AG20443 (cell line): ENCODE results near the gene CFAP99.
A peak's percentile ranks its signal among the peaks of the same experiment; 100 is the strongest.
"Not testable (repeated sequence)": the region's sequence is repeated elsewhere in the genome, so short reads cannot be mapped to it uniquely, and the experiment has no call there.

ENCODE experiments used
- DNase-seq: peaks from one replicate; pipeline ENCODE4 v3.0.0; 2012; ENCODE audit warnings: low spot score, mixed read lengths

CFAP99 gene

DNA sequence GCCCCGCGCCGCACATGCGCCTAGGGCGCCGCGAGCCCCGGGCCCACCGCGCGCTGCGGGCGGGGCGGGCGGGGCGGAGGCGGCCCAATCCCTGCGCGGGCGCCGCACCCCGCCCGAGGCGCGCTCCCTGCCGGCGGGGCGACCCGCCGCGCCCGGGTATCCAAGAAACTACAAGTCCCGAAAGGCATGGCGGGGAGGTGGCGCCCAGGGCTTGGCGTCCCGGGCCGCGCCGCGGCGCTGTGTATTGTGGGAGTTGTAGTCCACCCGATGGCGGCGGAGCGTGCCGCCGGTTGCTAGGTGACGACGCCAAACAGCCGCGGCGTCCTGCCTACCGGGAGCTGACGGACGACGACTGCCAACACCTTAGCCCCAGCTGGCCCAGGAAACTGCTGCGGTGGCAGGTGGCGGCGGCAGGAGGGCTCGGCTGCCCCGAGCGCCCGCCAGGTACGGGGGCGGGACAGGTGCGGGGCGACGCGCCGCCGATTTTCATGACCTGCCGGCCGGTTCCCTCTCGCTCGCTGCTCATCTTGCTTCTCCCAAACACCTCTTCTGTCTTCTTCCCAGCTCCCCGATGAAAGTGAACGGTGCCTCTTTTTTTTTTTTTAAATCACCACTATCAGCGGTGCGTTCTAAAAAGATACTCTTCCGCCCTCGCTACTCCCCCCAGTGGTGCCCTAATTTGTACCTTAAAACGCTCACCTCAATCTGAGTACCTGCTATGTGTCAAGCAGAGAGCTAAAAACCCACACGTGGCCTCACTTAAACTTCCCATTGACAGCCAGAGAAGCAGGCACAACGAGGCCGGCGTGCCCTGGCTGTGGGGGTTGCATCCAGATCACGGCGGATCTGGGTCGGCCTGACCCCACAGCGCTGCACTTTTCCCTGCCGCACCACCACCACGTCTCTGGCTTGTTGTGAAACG lies at the start of gene CFAP99:
TSS of gene CFAP99 (plus strand) at position 306 of the 922 bp plus-strand sequence.
- peak; percentile 97 for DNase-seq

DNA sequence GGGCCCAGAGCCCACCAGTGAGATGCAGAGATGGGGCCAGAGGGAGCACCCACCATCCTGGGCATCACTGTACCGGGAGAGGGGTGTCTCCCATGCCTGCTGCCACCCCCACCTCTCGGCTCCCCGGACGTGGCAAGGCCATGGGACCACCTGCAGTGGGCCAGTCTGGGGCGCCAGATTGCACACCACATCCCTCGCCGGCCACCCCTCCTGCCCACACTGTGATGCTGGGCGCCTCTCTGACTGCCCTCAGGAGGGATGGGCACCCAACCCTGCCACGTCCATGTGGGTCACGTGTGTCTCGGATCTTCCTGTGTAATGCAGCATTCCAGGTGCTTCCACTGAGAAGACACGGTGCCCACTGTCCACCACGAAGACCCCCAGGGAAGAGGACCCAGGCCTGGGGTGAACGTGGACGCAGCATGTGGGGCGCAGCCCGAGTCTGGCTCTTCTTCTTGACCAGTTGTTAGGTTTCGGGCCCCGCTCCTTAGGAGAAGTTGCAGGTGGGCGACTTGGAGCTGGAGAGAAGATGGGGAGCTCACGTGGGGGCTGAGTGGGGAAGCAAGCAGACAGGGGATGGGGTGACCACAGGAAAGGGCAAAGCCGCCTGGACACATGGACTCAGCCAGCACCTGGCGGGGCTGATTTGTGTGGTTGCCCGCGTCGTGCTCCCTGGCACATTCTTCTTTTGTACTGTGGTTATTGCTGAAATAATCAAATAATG lies 48.0 kb upstream of the CFAP99 start:
- no peak for DNase-seq

DNA sequence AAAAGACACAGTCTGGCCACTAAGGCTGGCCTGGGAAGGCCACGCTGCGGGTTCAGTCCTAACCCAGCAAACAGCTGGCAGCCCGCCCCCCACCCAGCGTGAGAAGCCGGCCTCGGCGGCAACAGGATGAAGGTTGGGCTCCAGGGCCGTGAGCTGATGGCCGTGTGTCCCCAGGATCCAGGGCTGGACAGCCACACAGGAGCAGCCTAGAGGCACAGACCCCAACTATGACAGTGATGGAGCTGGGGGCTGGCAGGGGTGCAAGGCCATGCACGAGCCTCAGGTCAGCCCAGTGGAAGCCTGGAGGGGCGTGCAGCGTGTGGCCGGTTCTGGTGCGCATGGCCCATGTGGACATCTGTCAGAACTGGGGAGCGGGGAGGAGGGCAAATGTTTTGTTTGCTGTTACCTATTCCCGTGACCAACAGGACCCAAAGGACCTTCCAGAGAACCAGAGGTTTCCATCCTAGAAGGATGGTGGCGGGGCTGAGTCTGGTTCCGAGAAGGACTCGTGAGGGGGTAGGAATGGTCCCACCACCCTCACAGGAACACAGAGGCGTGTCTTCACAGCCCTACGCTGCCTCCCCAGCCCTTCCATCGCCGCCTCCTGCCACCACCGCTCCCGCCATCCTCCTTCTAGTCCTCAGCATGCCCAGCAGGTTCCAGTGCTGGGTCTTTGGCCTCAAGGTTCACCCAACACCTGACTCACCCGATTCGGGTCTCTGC lies 46.8 kb upstream of the CFAP99 start:
- DNase-seq: no peak

DNA sequence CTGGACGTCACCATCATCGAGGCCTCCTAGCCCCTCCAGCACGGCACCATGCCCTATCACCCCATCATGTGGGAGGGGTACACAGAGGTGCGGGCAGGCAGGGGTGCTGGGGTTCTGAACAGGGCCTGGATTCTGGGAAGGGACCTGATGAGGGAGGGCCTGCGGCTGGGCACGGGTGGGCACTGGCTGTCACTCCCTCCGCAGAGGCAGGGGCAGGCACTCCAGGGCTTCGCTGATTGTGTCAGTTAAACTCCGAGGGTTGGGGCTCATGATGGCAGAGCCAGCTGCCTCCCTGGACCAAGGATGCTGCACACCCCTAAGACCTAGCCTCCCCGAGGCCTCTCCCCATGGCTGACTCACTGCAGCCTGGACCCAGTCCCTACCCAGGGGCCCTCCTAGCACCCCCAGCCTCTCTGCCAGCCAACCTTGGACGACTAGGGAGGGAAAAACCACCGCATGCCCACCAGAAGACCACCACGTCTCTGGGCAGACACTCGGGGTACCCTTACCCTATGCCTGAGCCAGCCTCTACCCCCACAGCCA lies 46.2 kb upstream of the CFAP99 start:
- DNase-seq: no peak

DNA sequence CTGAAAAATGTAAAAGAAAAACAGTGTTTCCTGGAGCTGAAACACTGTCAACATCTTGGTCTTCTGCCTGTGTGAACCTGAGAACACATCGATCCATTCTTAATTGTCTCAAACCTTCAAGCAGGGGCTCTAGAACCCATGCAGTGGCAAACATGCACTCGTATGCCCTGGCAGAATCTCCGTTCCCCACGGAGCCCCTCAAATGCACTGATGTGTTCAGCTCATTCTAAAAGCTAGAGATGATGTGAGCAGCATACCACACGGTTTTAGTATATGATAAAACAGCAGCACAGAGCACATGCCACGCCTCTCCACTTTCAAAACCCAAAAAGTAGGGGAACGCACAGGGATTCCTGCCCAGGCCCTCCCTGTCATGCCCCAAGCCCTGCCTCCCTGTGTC lies 45.2 kb upstream of the CFAP99 start:
- no peak for DNase-seq

DNA sequence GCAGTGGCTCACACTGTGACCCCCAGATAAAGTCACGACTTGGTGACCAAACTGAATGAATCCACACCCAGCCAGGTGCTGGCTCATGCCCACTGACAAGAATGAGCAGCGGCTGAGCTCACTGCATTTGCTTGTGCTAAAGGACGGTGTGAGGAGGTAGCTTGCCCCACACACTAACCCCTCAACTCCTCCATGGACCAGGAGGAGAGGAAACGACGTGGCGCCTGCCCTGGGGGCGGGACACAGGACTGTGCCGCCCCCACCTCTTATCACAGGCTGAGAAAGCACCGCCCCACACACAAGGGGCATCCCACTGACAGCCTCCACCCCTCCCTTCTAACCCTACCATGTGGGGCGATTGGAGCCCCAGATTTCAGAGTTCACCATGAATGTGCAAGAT lies 43.3 kb upstream of the CFAP99 start:
- no peak for DNase-seq

DNA sequence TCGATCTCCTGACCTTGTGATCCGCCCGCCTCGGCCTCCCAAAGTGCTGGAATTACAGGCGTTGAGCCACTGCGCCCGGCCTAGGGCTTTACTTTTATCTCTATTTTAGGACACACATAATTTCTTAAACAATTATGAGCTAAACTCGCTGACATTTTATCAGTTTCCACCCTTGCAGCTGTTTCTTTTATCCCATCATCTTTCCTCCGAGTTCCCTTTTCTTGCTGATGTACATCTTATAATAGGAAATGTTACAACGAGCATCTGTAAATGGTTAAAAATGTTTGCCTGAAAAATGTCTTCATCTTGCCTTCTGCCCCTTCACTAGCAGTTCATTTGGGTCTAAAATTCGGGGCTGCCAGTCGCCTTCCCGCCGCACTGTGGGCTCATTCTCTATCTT lies 41.5 kb upstream of the CFAP99 start:
- DNase-seq: no peak

DNA sequence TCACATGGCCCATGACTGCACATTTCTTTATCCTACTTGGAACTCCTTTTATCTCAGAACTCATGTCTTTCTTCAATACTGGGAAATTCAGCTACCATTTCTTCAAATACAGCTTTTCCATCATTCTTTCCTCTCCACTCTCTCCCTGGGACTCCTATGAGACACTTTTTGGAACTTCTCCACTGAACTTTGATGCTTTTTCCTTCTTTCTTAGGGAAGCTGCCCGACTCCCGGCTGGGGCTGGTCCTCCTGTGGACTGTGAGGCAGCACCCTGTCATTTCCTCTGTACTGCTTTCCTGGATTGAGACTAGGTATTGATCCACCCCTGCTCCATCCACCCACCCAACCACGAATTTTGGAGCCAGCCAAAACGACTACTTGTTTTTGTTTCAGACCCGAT lies 40.4 kb upstream of the CFAP99 start:
- peak; percentile 52 for DNase-seq

DNA sequence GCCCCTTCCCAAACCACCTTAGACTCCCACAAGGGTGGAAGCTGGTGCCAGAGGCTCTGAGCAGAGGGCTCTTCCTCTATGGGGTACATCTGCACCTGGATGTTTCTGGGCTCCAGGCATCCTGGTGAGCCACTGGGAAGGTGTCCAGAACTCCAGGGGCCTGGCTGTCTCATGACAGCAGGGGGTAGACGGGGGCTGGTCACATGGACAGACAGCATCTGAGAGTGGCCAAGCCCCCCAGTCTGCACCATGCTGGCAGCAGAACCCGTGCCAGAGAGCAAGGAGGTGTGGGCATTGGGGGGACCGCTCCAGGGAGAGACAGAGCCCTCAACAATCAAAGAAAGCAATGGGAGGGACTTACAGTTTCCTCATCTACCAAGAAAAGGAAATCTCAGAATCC lies 39.9 kb upstream of the CFAP99 start:
- no peak for DNase-seq

DNA sequence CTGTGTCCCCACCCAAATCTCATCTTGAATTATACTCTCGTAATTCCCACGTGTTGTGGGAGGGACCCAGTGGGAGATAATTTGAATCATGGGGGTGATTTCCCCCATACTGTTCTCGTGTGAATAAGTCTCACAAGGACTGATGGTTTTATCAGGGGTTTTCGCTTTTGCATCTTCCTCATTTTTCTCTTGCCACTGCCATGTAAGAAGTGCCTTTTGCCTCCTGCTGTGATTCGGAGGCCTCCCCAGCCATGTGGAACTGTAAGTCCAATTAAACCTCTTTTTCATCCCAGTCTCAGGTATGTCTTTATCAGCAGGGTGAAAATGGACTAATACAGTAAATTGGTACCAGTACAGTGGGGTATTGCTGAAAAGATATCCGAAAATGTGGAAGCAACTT lies 38.2 kb upstream of the CFAP99 start:
- not testable (repeated sequence) for DNase-seq

DNA sequence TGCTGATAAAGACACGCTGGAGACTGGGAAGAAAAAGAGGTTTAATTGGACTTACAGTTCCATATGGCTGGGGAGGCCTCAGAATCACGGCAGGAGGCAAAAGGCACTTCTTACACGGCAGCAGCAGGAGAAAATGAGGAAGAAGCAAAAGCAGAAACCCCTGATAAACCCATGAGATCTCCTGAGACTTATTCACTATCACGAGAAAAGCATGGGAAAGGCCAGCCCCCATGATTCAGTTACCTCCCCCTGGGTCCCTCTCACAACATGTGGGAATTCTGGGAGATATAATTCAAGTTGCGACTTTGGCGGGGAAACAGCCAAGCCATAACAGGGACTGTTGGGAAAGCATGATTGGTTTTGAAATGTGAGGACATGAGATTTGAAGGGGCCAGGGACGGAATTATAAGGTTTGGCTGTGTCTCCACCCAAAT lies 36.0 kb upstream of the CFAP99 start:
- not testable (repeated sequence) for DNase-seq

DNA sequence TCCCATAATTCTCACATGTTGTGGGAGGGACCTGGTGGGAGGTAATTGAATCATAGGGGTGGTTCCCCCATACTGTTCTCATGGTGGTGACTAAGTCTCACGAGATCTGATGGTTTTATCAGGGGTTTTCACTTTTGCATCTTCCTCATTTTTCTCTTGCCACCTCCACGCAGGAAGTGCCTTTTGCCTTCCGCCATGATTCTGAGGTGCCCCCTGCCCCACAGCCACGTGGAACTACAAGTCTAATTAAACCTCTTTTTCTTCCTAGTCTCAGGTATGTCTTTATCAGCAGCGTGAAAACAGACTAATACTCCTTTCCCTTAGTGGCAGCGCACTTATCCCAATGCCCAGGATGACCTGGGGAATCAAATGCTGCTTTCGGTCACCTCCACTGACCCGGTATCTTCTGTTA lies 35.5 kb upstream of the CFAP99 start:
- DNase-seq: not testable (repeated sequence)

DNA sequence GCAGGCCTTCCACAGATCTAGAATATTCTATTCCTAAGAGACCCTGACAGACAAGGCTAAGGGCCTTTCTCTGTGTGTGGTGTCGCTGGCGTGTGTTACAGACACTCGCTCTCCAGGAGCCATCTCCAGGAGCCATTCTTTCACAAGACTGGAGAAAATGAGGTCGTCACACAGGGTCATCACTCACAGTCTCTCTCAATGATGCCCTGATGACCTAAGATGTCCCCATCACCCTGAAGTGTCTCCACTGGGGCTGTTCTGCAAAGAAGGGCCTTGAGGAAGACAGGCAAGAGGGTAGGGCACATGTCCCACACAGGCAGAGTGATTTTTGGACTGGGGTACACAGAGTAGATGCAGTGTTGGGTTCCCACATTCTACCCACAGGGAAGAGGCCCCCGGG lies 35.0 kb upstream of the CFAP99 start:
- no peak for DNase-seq

DNA sequence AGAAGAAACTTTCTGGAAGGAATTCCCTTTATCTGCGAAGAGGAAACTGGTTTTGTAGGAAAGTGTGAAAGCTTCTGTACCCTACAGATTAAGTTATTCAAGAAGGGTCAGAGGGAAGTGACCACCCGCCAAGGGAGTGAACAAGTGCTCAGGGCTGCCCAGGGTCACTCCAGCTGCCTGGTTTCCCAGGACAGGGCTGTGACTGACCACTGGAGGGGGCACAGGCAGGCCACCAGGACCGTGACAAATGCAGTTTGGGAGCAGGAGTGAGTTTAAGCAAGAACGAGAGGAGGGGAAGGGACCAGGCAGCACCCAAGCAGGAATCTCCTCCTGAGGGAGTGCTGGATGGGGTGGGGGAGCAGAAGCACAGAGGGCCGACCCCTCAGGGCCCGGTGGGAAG lies 34.5 kb upstream of the CFAP99 start:
- DNase-seq: no peak

DNA sequence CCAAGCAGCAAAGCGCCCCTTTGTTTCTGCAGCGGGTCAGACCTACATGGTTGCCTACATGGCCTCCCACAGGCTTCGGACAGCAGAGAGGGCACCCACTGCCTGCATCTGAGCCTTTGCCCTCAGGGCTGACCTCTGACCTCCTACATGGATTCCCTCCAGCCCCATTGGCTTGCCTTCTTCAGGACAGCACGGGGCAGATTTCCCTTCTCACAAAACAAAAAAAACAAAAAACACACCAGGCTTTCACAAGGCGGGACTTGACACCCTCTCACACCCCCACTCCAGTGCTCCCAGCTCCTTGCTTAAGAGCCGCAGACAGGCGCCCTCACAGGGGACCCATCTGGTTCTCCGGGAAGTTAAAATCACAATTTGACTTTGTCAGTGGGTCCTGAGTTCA lies 33.2 kb upstream of the CFAP99 start:
- no peak for DNase-seq

DNA sequence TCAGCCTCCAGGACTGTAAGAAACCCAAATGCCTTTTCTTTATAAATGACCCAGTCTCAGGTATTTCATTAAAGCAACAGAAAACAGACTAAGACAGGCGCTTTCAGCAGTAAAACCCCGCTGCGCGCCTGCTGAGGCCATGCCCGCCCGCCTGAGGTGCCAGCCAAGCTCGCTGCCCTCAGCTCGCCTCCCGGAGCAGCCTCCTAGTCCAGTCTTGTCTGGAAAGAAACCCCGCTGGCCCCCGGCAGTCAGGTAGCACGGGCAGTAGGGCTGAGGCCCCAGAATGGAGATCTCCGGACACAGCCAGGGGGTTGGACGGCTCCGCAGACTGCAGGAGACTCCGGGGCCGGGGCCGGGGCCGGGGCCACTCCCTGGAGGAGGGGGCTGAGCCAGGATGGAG lies 32.0 kb upstream of the CFAP99 start:
- DNase-seq: no peak

DNA sequence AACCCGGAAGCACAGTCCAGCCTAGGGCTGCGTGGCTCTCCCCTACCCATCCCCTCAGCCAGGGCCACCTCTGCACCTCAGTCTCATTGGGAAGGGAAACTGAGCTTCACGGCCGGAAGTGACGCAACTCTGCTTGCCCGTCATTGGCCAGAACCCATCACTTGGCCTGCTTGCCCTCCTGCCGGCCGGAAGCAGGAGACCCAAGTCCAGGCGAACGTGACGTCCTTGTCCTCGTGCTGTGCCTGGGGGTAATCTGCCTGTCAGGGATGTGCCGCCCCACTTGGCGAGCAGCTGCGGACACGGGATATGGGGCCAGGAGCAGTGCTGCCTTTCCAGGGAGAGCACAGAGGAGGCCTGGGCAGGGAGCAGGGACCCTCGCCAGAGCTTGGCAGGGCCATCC lies 31.5 kb upstream of the CFAP99 start:
- DNase-seq: no peak

DNA sequence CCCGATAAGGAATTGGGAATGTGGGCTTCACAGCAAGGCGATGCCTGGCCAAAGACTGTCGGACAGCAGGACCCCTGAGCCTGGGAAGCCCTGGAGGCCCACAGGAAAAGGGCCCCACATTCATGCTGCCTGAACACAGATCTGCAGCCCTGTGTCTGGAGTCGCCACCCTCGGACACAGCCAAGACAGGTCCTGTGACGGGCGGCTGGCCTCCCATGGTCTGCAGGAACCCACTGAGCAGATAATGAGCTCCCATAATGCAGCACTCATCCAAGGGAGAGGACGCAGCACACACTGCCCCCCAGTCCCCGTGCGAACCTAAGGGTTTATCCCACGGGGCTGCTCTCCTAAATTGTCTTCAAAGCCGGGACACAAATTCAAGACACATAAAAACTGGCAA lies 30.9 kb upstream of the CFAP99 start:
- no peak for DNase-seq

DNA sequence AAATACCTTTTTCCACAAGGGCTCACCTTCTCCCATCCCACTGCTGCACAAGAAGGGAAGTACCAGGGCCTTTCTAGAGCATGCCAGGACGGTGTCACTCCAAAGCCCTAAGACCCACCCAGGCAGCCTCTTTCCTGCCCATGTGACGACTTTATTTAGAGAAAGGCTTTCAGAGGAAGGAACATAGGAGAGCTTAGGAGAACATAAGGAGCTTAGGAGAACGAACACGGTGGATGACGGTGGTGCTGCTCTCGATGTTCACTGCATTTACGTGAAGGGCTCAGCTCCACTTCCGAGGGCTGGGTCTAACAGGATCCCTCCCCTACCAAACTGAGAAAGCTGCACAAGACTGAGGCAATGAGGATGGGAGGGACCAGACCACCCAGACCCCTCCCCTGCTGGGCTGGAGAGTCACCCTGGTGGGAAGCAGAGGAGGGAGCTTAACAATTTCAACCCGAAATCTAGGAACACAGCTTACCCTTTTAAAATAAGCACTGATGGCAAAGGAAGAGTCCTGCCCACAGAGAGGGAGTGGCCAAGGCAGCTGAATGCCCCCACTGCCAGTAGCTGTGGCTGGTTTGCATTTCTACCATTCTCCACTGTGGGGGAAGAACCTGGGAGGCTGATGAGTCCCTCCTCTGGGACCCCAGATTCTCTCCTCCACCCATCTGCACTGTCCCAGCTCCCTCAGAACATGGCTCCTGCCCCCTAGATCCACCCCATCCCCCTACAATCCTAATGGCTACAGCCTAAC lies 30.1 kb upstream of the CFAP99 start:
- peak; percentile 45 for DNase-seq

DNA sequence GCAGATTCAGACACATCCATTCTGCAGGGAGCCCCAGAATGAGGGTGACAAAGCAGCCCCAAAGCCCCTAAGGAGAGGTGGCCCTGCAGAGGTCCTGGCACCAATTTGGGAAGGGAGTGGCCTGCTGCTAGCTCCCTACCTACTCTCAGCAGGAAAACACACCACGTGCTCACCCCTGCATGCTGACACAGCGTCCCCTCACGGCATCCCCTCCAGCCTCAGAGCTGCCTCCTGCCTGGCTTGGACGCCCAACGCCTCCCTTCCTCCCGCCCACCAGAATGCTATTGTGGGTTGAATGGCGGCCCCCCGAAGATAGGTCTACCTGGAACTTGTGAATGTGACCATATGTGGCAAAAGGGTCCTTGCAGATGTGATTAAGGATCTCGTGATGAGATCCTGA lies 29.1 kb upstream of the CFAP99 start:
- no peak for DNase-seq

DNA sequence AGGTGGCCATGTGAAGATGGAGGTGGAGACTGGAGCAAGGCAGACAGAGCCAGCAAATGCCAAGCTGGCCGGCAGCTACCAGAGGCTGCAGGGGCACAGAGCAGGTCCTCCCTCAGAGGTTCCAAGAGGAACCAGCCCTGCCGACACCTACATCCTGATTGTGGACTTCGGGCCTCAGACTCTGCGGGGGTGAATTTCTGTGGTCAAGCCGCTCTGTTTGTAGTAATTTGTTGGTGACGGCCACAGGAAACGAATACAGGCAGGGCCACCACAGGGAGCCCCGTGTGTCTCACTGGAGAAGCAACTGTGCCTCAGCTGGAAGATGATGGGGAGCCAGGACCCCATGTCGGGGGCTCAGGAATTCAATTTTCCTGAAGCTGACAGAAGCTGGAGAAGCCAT lies 28.6 kb upstream of the CFAP99 start:
- no peak for DNase-seq
